GM23248 (cell line): ENCODE results near the gene CNTN4.

Source experiments
- EZH2 ChIP-seq: fragments of 200-600 bp; sonication (generic); IDR thresholded peaks from 2 replicates; pipeline ENCODE4 v1.6.1; 2018; ENCODE audit warnings: antibody characterized with exemption, mild to moderate bottlenecking; ENCODE audit not compliant: insufficient read depth, poor library complexity, severe bottlenecking
- EZH2phosphoT487 ChIP-seq: fragments of 200-600 bp; sonication (generic); IDR thresholded peaks from 2 replicates; pipeline ENCODE4 v1.6.1; 2018; ENCODE audit warnings: antibody characterized with exemption, moderate library complexity, mild to moderate bottlenecking, low read depth; ENCODE audit not compliant: insufficient read depth

GRCh38 chr3:2896308-2896939, 797.8 kb downstream of the CNTN4 start:
- TF ChIP-seq EZH2: no peak
- no peak for TF ChIP-seq EZH2phosphoT487
